Lower lobe of right lung (tissue), 2 donors: ENCODE results near the gene DUSP18. TPM values are rescaled to one million over a fixed set of nuclear protein-coding genes. Genes with fewer than 3 reads are reported as not detected.

ENCODE experiments used
- ATAC-seq, 2 donors: fragments of 200-7000 bp; cut with Tn5 transposase; one replicate each; pipeline ENCODE4 v1.9.1; 2020 to 2022; ENCODE audit warnings: mild to moderate bottlenecking in 2 of 2, moderate library complexity in 2 of 2
- DNase-seq: peaks from one replicate; pipeline ENCODE4 v3.0.0-alpha.2; 2020
- H3K27ac ChIP-seq: fragments of 200-600 bp; one replicate; pipeline ENCODE4 v1.8.0; 2022
- H3K27me3 ChIP-seq: fragments of 200-600 bp; one replicate; pipeline ENCODE4 v1.8.0; 2022; ENCODE audit warnings: low read depth
- H3K36me3 ChIP-seq: fragments of 200-600 bp; one replicate; pipeline ENCODE4 v1.8.0; 2022; ENCODE audit warnings: mild to moderate bottlenecking
- H3K4me1 ChIP-seq: fragments of 200-600 bp; one replicate; pipeline ENCODE4 v1.8.0; 2022
- H3K4me3 ChIP-seq: fragments of 200-600 bp; one replicate; pipeline ENCODE4 v1.8.0; 2022; ENCODE audit warnings: mild to moderate bottlenecking
- H3K9me3 ChIP-seq: fragments of 200-600 bp; one replicate; pipeline ENCODE4 v1.8.0; 2022
- intact Hi-C: fragments of 100-400 bp; cut with DNase I; formaldehyde crosslinking; loops from one replicate; pipeline ENCODE4 v1.11.0; 2022
- total RNA-seq: library from RNA; stranded (reverse); fragmentation: NEBNext Ultra II Directional; extraction: Animal tissue kit (Norgen Biotek cat#: 25700); gene quantifications from one replicate; pipeline ENCODE4 v1.2.1, GENCODE V29; 2021
- TF ChIP-seq, protein P1 (sequence below): fragments of 200-600 bp; IDR thresholded peaks from one replicate; pipeline ENCODE4 v1.8.0; 2022; ENCODE audit warnings: antibody characterized with exemption, mild to moderate bottlenecking
- donor health status: DM: no; HTN: yes; CAD: no; lungs with severe emphysema.

The DUSP18 gene
- total RNA-seq, 1 donor from 2014 or later: 21.5 TPM

DNA sequence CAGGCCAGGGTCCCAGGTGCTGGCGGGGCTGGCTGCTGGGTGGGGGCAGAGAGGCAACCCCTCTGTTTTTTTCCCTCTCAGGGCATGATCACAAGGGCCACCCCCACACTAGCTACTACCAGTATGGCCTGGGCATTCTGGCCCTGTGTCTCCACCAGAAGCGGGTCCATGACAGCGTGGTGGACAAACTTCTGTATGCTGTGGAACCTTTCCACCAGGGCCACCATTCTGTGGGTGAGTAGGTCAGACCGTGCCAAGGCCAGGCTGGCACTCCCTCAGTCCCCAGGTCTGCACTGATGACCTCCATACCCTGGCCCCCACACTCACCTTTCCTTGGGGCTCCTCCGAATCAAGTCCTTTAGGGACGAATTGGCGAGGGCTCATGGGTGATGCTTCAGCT, 53.4 kb downstream of the DUSP18 start:
- TF ChIP-seq, protein P1, sequence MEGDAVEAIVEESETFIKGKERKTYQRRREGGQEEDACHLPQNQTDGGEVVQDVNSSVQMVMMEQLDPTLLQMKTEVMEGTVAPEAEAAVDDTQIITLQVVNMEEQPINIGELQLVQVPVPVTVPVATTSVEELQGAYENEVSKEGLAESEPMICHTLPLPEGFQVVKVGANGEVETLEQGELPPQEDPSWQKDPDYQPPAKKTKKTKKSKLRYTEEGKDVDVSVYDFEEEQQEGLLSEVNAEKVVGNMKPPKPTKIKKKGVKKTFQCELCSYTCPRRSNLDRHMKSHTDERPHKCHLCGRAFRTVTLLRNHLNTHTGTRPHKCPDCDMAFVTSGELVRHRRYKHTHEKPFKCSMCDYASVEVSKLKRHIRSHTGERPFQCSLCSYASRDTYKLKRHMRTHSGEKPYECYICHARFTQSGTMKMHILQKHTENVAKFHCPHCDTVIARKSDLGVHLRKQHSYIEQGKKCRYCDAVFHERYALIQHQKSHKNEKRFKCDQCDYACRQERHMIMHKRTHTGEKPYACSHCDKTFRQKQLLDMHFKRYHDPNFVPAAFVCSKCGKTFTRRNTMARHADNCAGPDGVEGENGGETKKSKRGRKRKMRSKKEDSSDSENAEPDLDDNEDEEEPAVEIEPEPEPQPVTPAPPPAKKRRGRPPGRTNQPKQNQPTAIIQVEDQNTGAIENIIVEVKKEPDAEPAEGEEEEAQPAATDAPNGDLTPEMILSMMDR: no peak
- ATAC-seq: no peak
- no peak overlapping the region for H3K27ac ChIP-seq
- intact Hi-C loops: no loop called here
- peaks cover 6% of the 10 kb centered on the region for H3K4me1 ChIP-seq
- no peaks in the 10 kb centered on the region for H3K9me3 ChIP-seq
- no peaks in the 10 kb centered on the region for H3K27me3 ChIP-seq
- H3K4me3 ChIP-seq: no peak overlapping the region
- peaks cover 59% of the 10 kb centered on the region for H3K36me3 ChIP-seq
- DNase-seq: no peak

DNA sequence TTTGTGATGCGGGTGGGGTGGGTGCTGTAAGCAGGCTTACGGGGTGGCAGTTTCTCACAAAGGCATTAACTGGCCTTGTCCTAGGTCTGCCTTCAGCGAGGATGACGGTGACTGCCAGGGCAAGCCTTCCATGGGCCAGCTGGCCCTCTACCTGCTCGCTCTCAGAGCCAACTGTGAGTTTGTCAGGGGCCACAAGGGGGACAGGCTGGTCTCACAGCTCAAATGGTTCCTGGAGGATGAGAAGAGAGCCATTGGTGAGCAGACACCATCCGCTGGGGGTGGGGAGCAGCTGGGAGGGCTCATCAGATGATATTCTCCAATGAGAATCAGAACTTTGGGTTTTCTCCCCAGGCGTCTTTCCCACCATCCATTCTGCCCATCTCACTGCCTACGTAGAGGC, 54.9 kb downstream of the DUSP18 start:
- no peak for DNase-seq
- TF ChIP-seq, protein P1: no peak
- Histone ChIP-seq H3K9me3 (no peaks in the 10 kb centered on the region), H3K27me3 (no peaks in the 10 kb centered on the region), H3K36me3 (peaks cover 48% of the 10 kb centered on the region), H3K4me1 (peaks cover 21% of the 10 kb centered on the region), H3K27ac (no peak overlapping the region), H3K4me3 (no peak overlapping the region)
- intact Hi-C loops: no loop called here
- no peak for ATAC-seq

Other genes with a start within 250 kb of the DUSP18 start
- gene MTFP1, start 242.1 kb downstream of the DUSP18 start, total RNA-seq: 9.9 TPM
- gene SEC14L3, start 195.9 kb downstream of the DUSP18 start, total RNA-seq: 1.8 TPM
- gene SEC14L4, start 162.2 kb downstream of the DUSP18 start, total RNA-seq: 17.4 TPM
- gene SEC14L6, start 121.1 kb downstream of the DUSP18 start, total RNA-seq: 14.8 TPM
- gene GAL3ST1, start 93.2 kb downstream of the DUSP18 start, total RNA-seq: 1.7 TPM
- gene PES1, start 76.0 kb downstream of the DUSP18 start, total RNA-seq: 47.0 TPM
- gene TCN2, start 60.7 kb downstream of the DUSP18 start, total RNA-seq: 44.2 TPM
- gene SLC35E4, start 32.1 kb downstream of the DUSP18 start, total RNA-seq: 3.1 TPM
- gene OSBP2, start 27.0 kb upstream of the DUSP18 start, total RNA-seq: 3.1 TPM